OCI-LY7 (cell line): ENCODE results near the gene SPATA33. TPM values are rescaled to one million over a fixed set of nuclear protein-coding genes. Genes with fewer than 3 reads are reported as not detected.
"Not testable (repeated sequence)": the region's sequence is repeated elsewhere in the genome, so short reads cannot be mapped to it uniquely, and the experiment has no call there.

Experiments
- BruUV-seq: library from RNA; stranded (reverse); fragments of 400-500 nt; replicated peaks from 2 replicates; lab custom pipeline; 2021; lab: Mats Ljungman, UMichigan
- CTCF ChIA-PET: fragments of 300-600 bp; sonication (Branson Sonifier 250); formaldehyde crosslinking; loops from one replicate; lab custom pipeline; 2022; ENCODE audit warnings: antibody characterized with exemption; ENCODE audit not compliant: unreplicated experiment; lab: Charles Lee
- POLR2A ChIA-PET: fragments of 300-600 bp; sonication (Branson Sonifier 250); formaldehyde crosslinking; loops from one replicate; lab custom pipeline; 2022; ENCODE audit warnings: antibody characterized with exemption; lab: Charles Lee
- DNase-seq: peaks from one replicate; pipeline ENCODE4 v3.0.0-alpha.2; 2015; ENCODE audit warnings: low spot score
- H2AFZ ChIP-seq: fragments of 200-600 bp; sonication (generic), shearing (Covaris generic); 2 replicates; pipeline ENCODE4 v1.6.1; 2014; ENCODE audit warnings: mild to moderate bottlenecking, antibody characterized with exemption, low read length, moderate library complexity
- H3K27ac ChIP-seq: fragments of 200-600 bp; sonication (generic); 2 replicates; pipeline ENCODE4 v1.5.1; 2014; ENCODE audit warnings: mixed run types, low read depth, mild to moderate bottlenecking, moderate library complexity, low read length, inconsistent platforms; ENCODE audit not compliant: poor library complexity, severe bottlenecking
- H3K36me3 ChIP-seq: fragments of 200-600 bp; sonication (generic); 2 replicates; pipeline ENCODE4 v1.6.1; 2014; ENCODE audit warnings: mild to moderate bottlenecking, antibody characterized with exemption, low read length, moderate library complexity, mixed read lengths; ENCODE audit not compliant: insufficient read depth
- H3K4me1 ChIP-seq: fragments of 200-600 bp; sonication (generic); 2 replicates; pipeline ENCODE4 v1.5.1; 2014; ENCODE audit warnings: mild to moderate bottlenecking, low read length; ENCODE audit not compliant: insufficient read depth, poor library complexity, severe bottlenecking
- H3K4me2 ChIP-seq: fragments of 200-600 bp; sonication (generic); 2 replicates; pipeline ENCODE4 v1.6.1; 2014; ENCODE audit warnings: mild to moderate bottlenecking, low read length
- H3K4me3 ChIP-seq: fragments of 200-600 bp; sonication (generic); 2 replicates; pipeline ENCODE4 v1.5.1; 2014; ENCODE audit warnings: mild to moderate bottlenecking, low read depth, low read length; ENCODE audit not compliant: poor library complexity, severe bottlenecking
- H3K79me2 ChIP-seq: fragments of 200-600 bp; sonication (generic); 2 replicates; pipeline ENCODE4 v1.6.1; 2016; ENCODE audit warnings: low read depth, mild to moderate bottlenecking, low read length, moderate library complexity, mixed read lengths; ENCODE audit not compliant: insufficient read depth
- H3K9me2 ChIP-seq: fragments of 200-600 bp; sonication (generic); 2 replicates; pipeline ENCODE4 v1.6.1; 2016; ENCODE audit warnings: mild to moderate bottlenecking, low read length, mixed read lengths; ENCODE audit not compliant: insufficient read depth
- H3K9me3 ChIP-seq: fragments of 200-600 bp; sonication (generic); 2 replicates; pipeline ENCODE4 v1.6.1; 2014; ENCODE audit warnings: mild to moderate bottlenecking, mixed run types, low read length, mixed read lengths
- H4K20me1 ChIP-seq: fragments of 200-600 bp; sonication (generic); 2 replicates; pipeline ENCODE4 v1.6.1; 2014; ENCODE audit warnings: mild to moderate bottlenecking, antibody characterized with exemption, low read length, moderate library complexity, mixed read lengths; ENCODE audit not compliant: insufficient read depth
- EZH2phosphoT487 ChIP-seq: fragments of 200-600 bp; sonication (generic); IDR thresholded peaks from 2 replicates; pipeline ENCODE4 v1.6.1; 2018; ENCODE audit warnings: low read depth, borderline replicate concordance, mild to moderate bottlenecking, mixed run types, antibody characterized with exemption, low read length, moderate library complexity, mixed read lengths
- intact Hi-C: fragments of 100-400 bp; cut with micrococcal nuclease; formaldehyde crosslinking; loops from one replicate; pipeline ENCODE4 v1.10.0; 2022; ENCODE audit not compliant: unreplicated experiment
- total RNA-seq, 2 experiments: library from RNA; depleted of rRNA in 1 of 2; stranded (reverse); fragments of >200 nt in 1 of 2; shearing (Covaris generic) in 1 of 2; gene quantifications; 2 replicates each; pipeline ENCODE4 v1.2.3, GENCODE V29; 2014 to 2022
- TF ChIP-seq, protein P1 (sequence below): fragments of 200-600 bp; sonication (generic); conservative IDR thresholded peaks from 2 replicates; pipeline ENCODE4 v1.5.1; 2014; ENCODE audit warnings: mild to moderate bottlenecking, antibody characterized with exemption, low read length, moderate library complexity, mixed read lengths

The SPATA33 gene
- total RNA-seq, 2 experiments from 2014 or later = 9.4 to 17.3 TPM

DNA sequence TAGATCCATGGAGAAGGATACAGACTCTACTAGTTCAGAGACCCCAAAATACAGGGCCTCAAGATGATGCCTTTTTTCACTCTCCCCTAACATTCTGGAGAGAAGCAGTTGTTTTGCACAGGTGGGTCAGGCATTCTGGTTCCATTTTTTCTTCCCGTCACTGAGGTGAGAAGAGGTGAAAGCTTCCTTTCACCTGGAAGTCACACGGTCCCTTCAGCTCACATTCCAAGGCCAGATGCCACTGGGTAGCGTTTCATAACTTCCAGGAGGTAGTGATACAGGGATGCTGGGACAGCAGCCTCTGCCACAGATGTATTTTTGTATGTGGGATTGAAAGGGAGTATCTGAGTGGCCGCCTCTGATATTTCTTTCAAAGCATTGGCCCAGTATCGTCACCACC is 30.8 kb downstream of the SPATA33 start:
- DNase-seq = no peak
- intact Hi-C loops = no loop called here
- Histone ChIP-seq H3K4me1 (peaks cover 13% of the 10 kb centered on the region), H3K9me2 (no peaks in the 10 kb centered on the region), H3K4me2 (peak overlapping the region; percentile 100; the same call in 1 of the 2 replicates), H3K9me3 (peaks cover 7% of the 10 kb centered on the region; the same call in 1 of the 2 replicates), H2AFZ (no peak overlapping the region), H3K4me3 (no peak overlapping the region), H3K36me3 (peaks cover 62% of the 10 kb centered on the region), H4K20me1 (no peaks in the 10 kb centered on the region), H3K27ac (no peak overlapping the region), H3K79me2 (peaks cover 25% of the 10 kb centered on the region; the same call in 1 of the 2 replicates)
- POLR2A ChIA-PET = interaction anchor here (0.7 kb wide), 1 partner anchor 12 kb away, joined by 4 read pairs; no protein-coding TSS in a partner anchor
- BruUV-seq = no TSS peak
- TF ChIP-seq, protein P1, sequence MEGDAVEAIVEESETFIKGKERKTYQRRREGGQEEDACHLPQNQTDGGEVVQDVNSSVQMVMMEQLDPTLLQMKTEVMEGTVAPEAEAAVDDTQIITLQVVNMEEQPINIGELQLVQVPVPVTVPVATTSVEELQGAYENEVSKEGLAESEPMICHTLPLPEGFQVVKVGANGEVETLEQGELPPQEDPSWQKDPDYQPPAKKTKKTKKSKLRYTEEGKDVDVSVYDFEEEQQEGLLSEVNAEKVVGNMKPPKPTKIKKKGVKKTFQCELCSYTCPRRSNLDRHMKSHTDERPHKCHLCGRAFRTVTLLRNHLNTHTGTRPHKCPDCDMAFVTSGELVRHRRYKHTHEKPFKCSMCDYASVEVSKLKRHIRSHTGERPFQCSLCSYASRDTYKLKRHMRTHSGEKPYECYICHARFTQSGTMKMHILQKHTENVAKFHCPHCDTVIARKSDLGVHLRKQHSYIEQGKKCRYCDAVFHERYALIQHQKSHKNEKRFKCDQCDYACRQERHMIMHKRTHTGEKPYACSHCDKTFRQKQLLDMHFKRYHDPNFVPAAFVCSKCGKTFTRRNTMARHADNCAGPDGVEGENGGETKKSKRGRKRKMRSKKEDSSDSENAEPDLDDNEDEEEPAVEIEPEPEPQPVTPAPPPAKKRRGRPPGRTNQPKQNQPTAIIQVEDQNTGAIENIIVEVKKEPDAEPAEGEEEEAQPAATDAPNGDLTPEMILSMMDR = no peak
- no peak for TF ChIP-seq EZH2phosphoT487
- CTCF ChIA-PET = interaction anchor here (0.6 kb wide), 1 partner anchor 594 kb away, joined by 8 read pairs; no protein-coding TSS in a partner anchor

DNA sequence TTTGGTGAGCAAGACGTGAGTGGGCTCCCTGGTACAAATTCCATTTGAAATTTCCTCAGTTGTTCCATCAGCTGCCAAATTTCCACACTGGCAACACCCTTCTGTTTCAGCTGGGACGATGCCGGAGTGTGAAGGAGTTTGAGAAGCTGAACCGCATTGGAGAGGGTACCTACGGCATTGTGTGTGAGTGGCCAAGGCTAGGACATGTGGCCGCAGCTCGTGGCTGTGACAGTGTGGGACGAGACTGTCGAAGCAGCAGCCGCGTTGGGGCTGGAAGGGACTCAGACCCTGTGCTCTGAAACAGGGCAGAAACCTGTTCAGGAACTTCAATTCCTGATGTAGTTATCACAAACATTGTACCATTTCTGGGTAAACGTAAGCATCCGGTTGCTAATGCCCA is 31.5 kb downstream of the SPATA33 start:
- Histone ChIP-seq H3K9me3 (peaks cover 7% of the 10 kb centered on the region; the same call in 1 of the 2 replicates), H3K4me3 (no peak overlapping the region), H3K4me1 (peaks cover 13% of the 10 kb centered on the region), H3K27ac (no peak overlapping the region), H3K36me3 (peaks cover 66% of the 10 kb centered on the region), H3K9me2 (no peaks in the 10 kb centered on the region), H3K79me2 (peaks cover 25% of the 10 kb centered on the region; the same call in 1 of the 2 replicates), H3K4me2 (no peak overlapping the region), H2AFZ (no peak overlapping the region), H4K20me1 (no peaks in the 10 kb centered on the region)
- ChIA-PET CTCF (no interaction called here), POLR2A (interaction anchor here (0.7 kb wide), 1 partner anchor 13 kb away, joined by 4 read pairs; no protein-coding TSS in a partner anchor)
- TF ChIP-seq, protein P1 = no peak
- no peak for TF ChIP-seq EZH2phosphoT487
- BruUV-seq = no TSS peak
- intact Hi-C loops = no loop called here
- no peak for DNase-seq

DNA sequence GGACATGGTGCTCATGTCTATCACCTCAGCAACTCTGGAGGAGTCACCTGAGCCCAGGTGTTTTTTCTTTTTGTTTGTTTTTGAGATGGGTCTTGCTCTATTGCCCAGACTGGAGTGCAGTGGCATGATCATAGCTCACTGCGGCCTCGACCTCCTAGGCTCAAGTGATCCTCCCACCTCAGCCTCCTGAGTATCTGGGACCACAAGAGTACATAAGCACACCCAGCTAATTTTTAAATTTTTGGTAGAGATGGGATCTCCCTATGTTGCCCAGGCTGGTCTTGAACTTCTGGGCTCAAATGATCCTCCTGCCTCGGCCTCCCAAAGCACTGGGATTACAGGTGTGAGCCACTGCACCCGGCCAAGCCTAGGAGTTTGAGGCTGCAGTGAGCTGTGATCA is 32.0 kb downstream of the SPATA33 start:
- H3K9me2 ChIP-seq, H2AFZ ChIP-seq, BruUV-seq, POLR2A ChIA-PET, DNase-seq, H3K9me3 ChIP-seq, H3K4me2 ChIP-seq, intact Hi-C loops, CTCF ChIA-PET, H4K20me1 ChIP-seq, H3K4me3 ChIP-seq, H3K27ac ChIP-seq: not testable (repeated sequence)
- peaks cover 69% of the 10 kb centered on the region for H3K36me3 ChIP-seq
- H3K79me2 ChIP-seq = peaks cover 25% of the 10 kb centered on the region; the same call in 1 of the 2 replicates
- H3K4me1 ChIP-seq = peaks cover 13% of the 10 kb centered on the region
